ENCODE measurements around the gene NIPBL. TPM values are rescaled to one million over a fixed set of nuclear protein-coding genes. Genes with fewer than 3 reads are reported as not detected.
"Not testable (repeated sequence)": the region's sequence is repeated elsewhere in the genome, so short reads cannot be mapped to it uniquely, and the experiment has no call there.

NIPBL gene
- 52.8 TPM for total RNA-seq

GRCh38 chr5:36876299-36876964, at the start of gene NIPBL:
TSS of gene NIPBL (plus strand) at chr5:36876769. CDS start at chr5:36953697, 76,928 bp downstream.
- peak; percentile 77 to 96 (median 94) for DNase-seq (ENCODE audit: low read depth in 2 of 3, low spot score in 2 of 3)

- DNase-seq (ENCODE audit: low read depth in 2 of 3, low spot score in 2 of 3) = no peak
Observed at GRCh38 chr5:36832274-36832673, 44.3 kb upstream of the NIPBL start.

GRCh38 chr5:36836831-36837230, 39.7 kb upstream of the NIPBL start:
- peak in 1 of 3 donors; percentile 14 for DNase-seq (ENCODE audit: low read depth in 2 of 3, low spot score in 2 of 3)

GRCh38 chr5:36839489-36840476, 36.8 kb upstream of the NIPBL start:
- DNase-seq (ENCODE audit: low read depth in 2 of 3, low spot score in 2 of 3) = peak in 1 of 3 donors; percentile 44

DNA sequence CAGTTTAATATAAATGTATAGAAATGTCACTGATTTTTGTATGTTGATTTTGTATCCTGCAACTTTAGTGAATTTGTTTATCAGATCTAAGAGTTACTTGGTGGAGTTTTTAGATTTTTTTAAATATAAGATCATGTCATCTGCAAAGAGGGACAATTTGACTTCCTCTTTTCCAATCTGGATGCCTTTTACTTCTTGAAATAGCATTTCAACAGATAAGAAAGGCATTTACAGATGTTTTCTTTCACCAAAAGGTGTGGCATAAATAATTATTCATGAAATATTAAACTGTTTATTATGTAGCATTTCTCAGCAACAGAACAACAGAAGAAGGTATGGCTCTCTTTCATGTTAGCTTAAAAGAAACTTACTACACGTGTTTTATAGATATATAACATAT, 34.9 kb upstream of the NIPBL start:
- DNase-seq (ENCODE audit: low read depth in 2 of 3, low spot score in 2 of 3) = peak in 1 of 3 donors; percentile 21

DNA sequence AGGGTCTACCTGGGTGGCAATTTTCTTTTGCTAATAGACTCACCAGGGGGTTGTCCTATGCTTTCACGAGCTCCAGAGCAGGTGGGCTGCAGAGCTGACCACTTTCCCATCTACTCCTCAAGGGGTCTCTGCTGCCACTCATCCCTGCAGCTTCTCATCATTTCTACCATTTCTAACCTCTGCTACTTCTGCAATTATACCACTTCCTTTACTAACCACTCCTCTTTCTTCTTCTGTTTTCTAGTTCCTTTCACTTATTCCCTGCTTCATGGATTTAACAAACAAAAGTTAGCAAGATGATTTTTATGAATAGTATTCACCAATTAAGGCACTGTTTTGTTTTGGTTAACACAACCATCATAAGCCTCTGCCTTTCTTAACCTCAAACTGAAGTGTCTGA, 34.5 kb upstream of the NIPBL start:
- peak in 2 of 3 donors; percentile 11 to 41 for DNase-seq (ENCODE audit: low read depth in 2 of 3, low spot score in 2 of 3)

- DNase-seq (ENCODE audit: low read depth in 2 of 3, low spot score in 2 of 3) = no peak
Observed at GRCh38 chr5:36844305-36844704, 32.3 kb upstream of the NIPBL start.

GRCh38 chr5:36848545-36848944, 28.0 kb upstream of the NIPBL start:
- DNase-seq (ENCODE audit: low read depth in 2 of 3, low spot score in 2 of 3) = not testable (repeated sequence)

- DNase-seq (ENCODE audit: low read depth in 2 of 3, low spot score in 2 of 3) = not testable (repeated sequence)
Observed at GRCh38 chr5:36852903-36853302, 23.7 kb upstream of the NIPBL start.

GRCh38 chr5:36854402-36855140, 22.0 kb upstream of the NIPBL start:
- DNase-seq (ENCODE audit: low read depth in 2 of 3, low spot score in 2 of 3) = no peak

GRCh38 chr5:36855141-36855495, 21.5 kb upstream of the NIPBL start:
- no peak for DNase-seq (ENCODE audit: low read depth in 2 of 3, low spot score in 2 of 3)

- DNase-seq (ENCODE audit: low read depth in 2 of 3, low spot score in 2 of 3) = no peak
Observed at GRCh38 chr5:36861871-36862270, 14.7 kb upstream of the NIPBL start.

GRCh38 chr5:36870399-36871040, 6.0 kb upstream of the NIPBL start:
- DNase-seq (ENCODE audit: low read depth in 2 of 3, low spot score in 2 of 3) = peak; percentile 28 to 90 (median 75)

DNA sequence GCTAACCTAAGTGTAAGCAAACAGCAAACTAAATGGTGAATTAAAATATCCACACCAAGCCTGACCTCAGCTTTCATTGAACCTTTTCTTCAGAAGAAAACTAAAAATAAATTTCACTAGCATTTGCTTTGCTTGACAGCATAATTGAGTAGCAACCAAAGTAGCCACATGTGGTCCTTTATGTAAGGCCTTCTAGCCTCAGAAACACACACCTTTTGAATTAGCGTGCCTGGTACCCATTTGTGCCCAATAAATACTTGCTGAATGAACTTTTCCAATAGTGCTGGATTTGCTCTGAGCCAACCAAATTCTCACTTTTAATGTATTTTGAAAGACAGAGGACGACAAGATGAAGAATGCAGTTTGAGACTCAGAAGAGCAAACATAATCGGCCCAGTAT, 2.1 kb upstream of the NIPBL start:
- DNase-seq (ENCODE audit: low read depth in 2 of 3, low spot score in 2 of 3) = no peak

GRCh38 chr5:36875051-36875789, 1.3 kb upstream of the NIPBL start:
- peak; percentile 21 to 58 (median 33) for DNase-seq (ENCODE audit: low read depth in 2 of 3, low spot score in 2 of 3)

- DNase-seq (ENCODE audit: low read depth in 2 of 3, low spot score in 2 of 3) = peak; percentile 52 to 86 (median 85)
Observed at GRCh38 chr5:36875790-36876298, 725 bp upstream of the NIPBL start.

DNA sequence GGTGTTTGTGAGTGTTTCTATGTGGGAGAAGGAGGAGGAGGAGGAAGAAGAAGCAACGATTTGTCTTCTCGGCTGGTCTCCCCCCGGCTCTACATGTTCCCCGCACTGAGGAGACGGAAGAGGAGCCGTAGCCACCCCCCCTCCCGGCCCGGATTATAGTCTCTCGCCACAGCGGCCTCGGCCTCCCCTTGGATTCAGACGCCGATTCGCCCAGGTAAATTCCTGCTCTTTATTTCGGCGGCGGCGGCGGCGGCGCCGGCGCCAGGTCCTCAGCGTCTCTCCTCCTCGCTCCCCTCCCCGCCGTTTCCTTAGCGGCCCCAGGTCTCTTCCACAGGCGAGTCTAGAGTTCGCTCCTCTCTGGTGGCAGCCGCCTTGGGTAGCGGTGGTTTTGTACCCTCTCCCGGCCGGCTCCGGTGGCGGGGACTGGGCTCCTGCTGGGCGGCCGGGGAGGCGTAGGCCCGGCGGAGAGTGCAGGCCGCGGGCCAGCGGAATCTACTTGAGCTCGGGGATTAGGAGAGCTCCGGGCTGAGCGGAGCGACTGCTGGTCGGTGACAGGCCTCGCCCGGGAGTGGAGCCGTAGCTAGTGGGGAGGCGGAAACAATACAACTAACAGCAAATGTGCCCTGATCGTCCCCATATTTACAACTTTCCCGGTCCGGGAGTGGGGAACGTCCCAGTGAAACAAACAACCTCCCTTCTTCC, 547 bp downstream of the NIPBL start:
- DNase-seq (ENCODE audit: low read depth in 2 of 3, low spot score in 2 of 3) = peak in 2 of 3 donors; percentile 56 to 61

- DNase-seq (ENCODE audit: low read depth in 2 of 3, low spot score in 2 of 3) = peak; percentile 24 to 50 (median 35)
Observed at GRCh38 chr5:36877667-36878391, 1.3 kb downstream of the NIPBL start.

Data from hematopoietic multipotent progenitor cell (in vitro differentiated cells).